Activated CD4-positive, CD25-positive, alpha-beta regulatory T cell treated with anti-CD3 and anti-CD28 coated beads, Interleukin-2, amount 50 U/mL, for 16 hours (primary cell): ENCODE measurements around the gene NECAB2.

ENCODE experiments used
- DNase-seq: peaks from one replicate; pipeline ENCODE4 v3.0.0-alpha.2; 2020; ENCODE audit warnings: low read depth, low spot score

NECAB2 gene

GRCh38 chr16:84045001-84045817 lies 77.2 kb downstream of the NECAB2 start:
- DNase-seq: no peak

- no peak for DNase-seq
Observed at GRCh38 chr16:84045818-84046470, 77.9 kb downstream of the NECAB2 start.

DNA sequence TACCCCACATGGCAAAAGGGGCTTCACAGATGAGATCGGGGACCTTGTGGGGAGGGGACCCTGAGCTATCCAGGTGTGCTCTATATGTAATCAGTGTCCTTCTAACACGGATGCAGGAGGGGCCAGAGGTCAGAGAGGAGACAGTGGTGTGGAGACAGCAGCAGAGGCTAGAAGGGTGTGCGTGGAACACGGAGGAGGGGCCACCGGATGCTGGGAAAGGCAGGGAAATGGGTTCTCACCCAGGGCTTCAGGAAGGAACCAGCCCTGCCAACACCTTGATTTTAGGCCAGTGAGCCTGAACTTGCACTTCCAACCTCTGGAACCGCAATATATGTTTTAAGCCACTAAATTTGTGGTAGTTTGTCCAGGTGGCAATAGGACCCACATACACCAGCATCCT lies 79.2 kb downstream of the NECAB2 start:
- no peak for DNase-seq

DNA sequence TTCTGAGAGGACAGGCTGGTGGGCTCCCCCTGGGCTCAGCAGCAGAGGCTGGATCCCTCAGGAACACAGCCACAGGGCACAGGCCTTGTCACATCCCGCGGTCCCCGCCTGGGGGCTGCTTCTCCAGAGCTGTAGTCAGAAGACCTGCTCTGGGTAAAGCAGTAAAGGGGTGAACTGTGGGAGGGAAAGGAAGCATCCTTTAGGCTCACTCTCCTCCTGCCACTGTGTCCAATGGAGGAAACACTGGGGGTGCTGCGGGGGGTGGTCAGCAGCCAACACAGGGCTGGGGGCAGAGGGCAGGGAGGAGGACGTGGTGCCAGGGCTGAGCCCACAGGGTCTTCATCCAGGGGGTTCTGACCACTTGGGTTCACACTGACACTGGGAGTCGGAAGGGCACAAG lies 79.6 kb downstream of the NECAB2 start:
- no peak for DNase-seq

- DNase-seq: no peak
Observed at GRCh38 chr16:84048270-84048669, 80.2 kb downstream of the NECAB2 start.

DNA sequence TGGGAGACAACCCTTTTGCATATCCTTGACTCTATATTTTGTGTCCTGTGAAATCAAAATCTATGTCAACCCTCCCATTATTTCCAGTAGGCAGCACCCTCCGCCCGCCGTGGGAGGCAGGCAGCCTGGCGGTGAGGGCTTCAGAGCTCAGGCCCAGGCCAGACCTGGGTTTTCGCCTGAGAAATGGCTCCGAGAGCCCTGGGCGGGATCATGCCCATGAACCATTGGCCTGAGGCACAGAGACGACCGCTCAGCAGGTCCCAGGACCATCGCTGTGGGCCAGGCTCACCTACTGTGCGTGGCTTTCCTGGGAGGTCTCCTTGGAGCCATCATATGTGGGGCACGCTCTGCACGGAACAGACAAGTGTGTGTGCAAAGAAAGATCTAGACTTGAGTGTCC lies 80.8 kb downstream of the NECAB2 start:
- DNase-seq: no peak

- no peak for DNase-seq
Observed at GRCh38 chr16:84049403-84050060, 81.5 kb downstream of the NECAB2 start.

DNA sequence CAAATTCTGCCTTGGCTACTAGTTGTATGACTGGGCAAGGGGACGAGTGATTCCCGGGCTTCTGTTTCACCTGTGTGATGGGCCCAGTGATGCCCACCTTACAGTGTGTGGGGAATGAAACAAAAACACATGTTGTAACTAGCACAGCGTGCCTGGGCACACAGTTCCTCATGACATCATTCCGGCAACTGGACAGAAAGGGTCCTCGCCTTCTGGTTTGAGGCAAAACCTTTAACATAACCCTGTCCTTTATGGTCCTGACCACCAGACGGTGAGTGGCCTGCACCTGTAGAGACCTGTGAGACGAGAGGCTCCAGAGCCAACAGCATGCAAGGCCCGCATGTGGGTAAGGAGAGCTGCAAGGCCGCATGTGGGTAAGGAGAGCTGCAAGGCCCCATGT lies 82.3 kb downstream of the NECAB2 start:
- DNase-seq: no peak

GRCh38 chr16:84052071-84052622 lies 84.1 kb downstream of the NECAB2 start:
- DNase-seq: no peak
